OCI-LY3 (cell line): ENCODE data around the gene ARHGEF11.
A peak's percentile ranks its signal among the peaks of the same experiment; 100 is the strongest.

Source experiments
- H2AFZ ChIP-seq: fragments of 200-600, 300-600 bp; shearing (Covaris generic); 2 replicates; pipeline ENCODE4 v1.6.0; 2014; ENCODE audit warnings: antibody characterized with exemption, low read depth, low read length
- H3K27ac ChIP-seq: fragments of 200-600, 300-600 bp; sonication (generic); 2 replicates; pipeline ENCODE4 v1.5.1; 2014; ENCODE audit warnings: mild to moderate bottlenecking, low read length, moderate library complexity, mixed read lengths
- H3K27me3 ChIP-seq: fragments of 200-600, 300-600 bp; sonication (generic); 2 replicates; pipeline ENCODE4 v1.6.1; 2014; ENCODE audit warnings: low read depth, low read length, mixed read lengths
- H3K36me3 ChIP-seq: fragments of 200-600, 300-600 bp; sonication (generic); replicated peaks from 2 replicates; pipeline ENCODE3; 2014; ENCODE audit warnings: low read depth, low read length, mixed read lengths
- H3K4me1 ChIP-seq: fragments of 300-600, 200-600 bp; sonication (generic); 2 replicates; pipeline ENCODE4 v1.6.1; 2014; ENCODE audit warnings: low read length, mixed read lengths
- H3K4me2 ChIP-seq: fragments of 200-600, 300-600 bp; sonication (generic); 2 replicates; pipeline ENCODE4 v1.6.1; 2014; ENCODE audit warnings: low read length, mixed read lengths
- H3K4me3 ChIP-seq: fragments of 300-600, 200-600 bp; sonication (generic); 2 replicates; pipeline ENCODE4 v1.5.1; 2014; ENCODE audit warnings: antibody characterized with exemption, mild to moderate bottlenecking, low read length, moderate library complexity
- H3K79me2 ChIP-seq: fragments of 300-600, 200-600 bp; shearing (Covaris generic); 2 replicates; pipeline ENCODE4 v1.6.1; 2014; ENCODE audit warnings: mild to moderate bottlenecking, low read length, mixed read lengths
- H3K9ac ChIP-seq: fragments of 300-600, 200-600 bp; shearing (Covaris generic); 2 replicates; pipeline ENCODE4 v1.6.0; 2014; ENCODE audit warnings: mild to moderate bottlenecking, low read length, moderate library complexity
- H3K9me3 ChIP-seq: fragments of 200-600, 300-600 bp; shearing (Covaris generic); 2 replicates; pipeline ENCODE4 v1.6.1; 2014; ENCODE audit warnings: low read length, mixed read lengths; ENCODE audit not compliant: insufficient read depth
- H4K20me1 ChIP-seq: fragments of 200-600, 300-600 bp; sonication (generic); 2 replicates; pipeline ENCODE4 v1.6.1; 2016; ENCODE audit warnings: low read length, mixed read lengths; ENCODE audit not compliant: insufficient read depth
- CTCF ChIP-seq: fragments of 200-600, 300-600 bp; sonication (generic); IDR thresholded peaks from 2 replicates; pipeline ENCODE4 v1.5.1; 2014; ENCODE audit warnings: antibody characterized with exemption, low read length, low read depth
- EZH2phosphoT487 ChIP-seq: fragments of 200-600 bp; shearing (Covaris generic); IDR thresholded peaks from 2 replicates; pipeline ENCODE4 v1.6.1; 2018; ENCODE audit warnings: antibody characterized with exemption, mixed run types, low read depth

ARHGEF11 gene

GRCh38 chr1:157043685-157044084 lies 1.9 kb downstream of the ARHGEF11 start:
- no peak for TF ChIP-seq EZH2phosphoT487
- no peak for TF ChIP-seq CTCF
- Histone ChIP-seq H2AFZ (no peak overlapping the region), H3K36me3 (no peaks in the 10 kb centered on the region), H3K79me2 (peaks cover 36% of the 10 kb centered on the region), H4K20me1 (no peaks in the 10 kb centered on the region), H3K9me3 (no peaks in the 10 kb centered on the region), H3K27me3 (no peaks in the 10 kb centered on the region), H3K4me1 (peaks cover 27% of the 10 kb centered on the region), H3K9ac (no peak overlapping the region), H3K27ac (no peak overlapping the region), H3K4me3 (no peak overlapping the region), H3K4me2 (peak overlapping the region; percentile 67; the same call in 1 of the 2 replicates)

GRCh38 chr1:157042846-157043245 lies 2.7 kb downstream of the ARHGEF11 start:
- Histone ChIP-seq H3K9ac (no peak overlapping the region), H3K4me1 (peaks cover 27% of the 10 kb centered on the region), H3K4me2 (no peak overlapping the region), H3K79me2 (peaks cover 43% of the 10 kb centered on the region), H3K36me3 (no peaks in the 10 kb centered on the region), H2AFZ (no peak overlapping the region), H3K9me3 (no peaks in the 10 kb centered on the region), H3K4me3 (no peak overlapping the region), H3K27ac (no peak overlapping the region), H4K20me1 (no peaks in the 10 kb centered on the region), H3K27me3 (no peaks in the 10 kb centered on the region)
- TF ChIP-seq CTCF: no peak
- TF ChIP-seq EZH2phosphoT487: no peak

- TF ChIP-seq CTCF: no peak
- TF ChIP-seq EZH2phosphoT487: no peak
- Histone ChIP-seq H3K79me2 (peaks cover 43% of the 10 kb centered on the region), H3K9ac (no peak overlapping the region), H4K20me1 (no peaks in the 10 kb centered on the region), H3K4me1 (peaks cover 27% of the 10 kb centered on the region), H3K4me2 (peak overlapping the region; percentile 47), H3K27me3 (no peaks in the 10 kb centered on the region), H3K9me3 (no peaks in the 10 kb centered on the region), H2AFZ (no peak overlapping the region), H3K36me3 (no peaks in the 10 kb centered on the region), H3K27ac (no peak overlapping the region), H3K4me3 (0 out of 2 replicates have a peak overlapping the region, but pooled peaks have one; percentile 0)
These were observed 4.7 kb downstream of the ARHGEF11 start for GRCh38 chr1:157040802-157041201.

- no peak overlapping the region for H3K4me3 ChIP-seq
- no peak for TF ChIP-seq CTCF
- TF ChIP-seq EZH2phosphoT487: no peak
- H3K79me2 ChIP-seq: peaks cover 21% of the 10 kb centered on the region
- no peaks in the 10 kb centered on the region for H3K27me3 ChIP-seq
- no peak overlapping the region for H3K4me2 ChIP-seq
- H4K20me1 ChIP-seq: peaks cover 19% of the 10 kb centered on the region; the same call in 1 of the 2 replicates
- H3K36me3 ChIP-seq: no peaks in the 10 kb centered on the region
- peaks cover 12% of the 10 kb centered on the region for H3K4me1 ChIP-seq
- no peak overlapping the region for H2AFZ ChIP-seq
- no peaks in the 10 kb centered on the region for H3K9me3 ChIP-seq
- H3K9ac ChIP-seq: no peak overlapping the region
- no peak overlapping the region for H3K27ac ChIP-seq
These were observed 10.4 kb downstream of the ARHGEF11 start for GRCh38 chr1:157035121-157035520.
